Inflammatory macrophage treated with lipopolysaccharide for 1 hour (primary cell): ENCODE results near the gene ALG14.

Experiments
- DNase-seq, 2 donors: peaks; one replicate each; pipeline ENCODE4 v3.0.0-alpha.2; 2020 to 2022

The ALG14 gene

GRCh38 chr1:94926126-94926914 is 146.4 kb downstream of the ALG14 start:
- no peak for DNase-seq

GRCh38 chr1:94925561-94926125 is 147.1 kb downstream of the ALG14 start:
- DNase-seq = no peak

GRCh38 chr1:94925004-94925403 is 147.7 kb downstream of the ALG14 start:
- DNase-seq = no peak
